GM21390 (cell line): ENCODE measurements around the gene RAPGEF2.
A peak's percentile ranks its signal among the peaks of the same experiment; 100 is the strongest.
"Not testable (repeated sequence)": the region's sequence is repeated elsewhere in the genome, so short reads cannot be mapped to it uniquely, and the experiment has no call there.

ENCODE experiments used
- ATAC-seq: cut with Tn5 transposase; IDR thresholded peaks from one replicate; pipeline ENCODE4 v1.9.1; 2021; ENCODE audit not compliant: unreplicated experiment

RAPGEF2 gene

GRCh38 chr4:159297091-159297490 lies 194.2 kb downstream of the RAPGEF2 start:
- no peak for ATAC-seq

- peak; percentile 72 for ATAC-seq
These were observed 195.6 kb downstream of the RAPGEF2 start for GRCh38 chr4:159298502-159298901.

GRCh38 chr4:159303435-159303834 lies 200.6 kb downstream of the RAPGEF2 start:
- no peak for ATAC-seq

- ATAC-seq, result no peak
These were observed 202.2 kb downstream of the RAPGEF2 start for GRCh38 chr4:159305129-159305528.

GRCh38 chr4:159307929-159308328 lies 205.1 kb downstream of the RAPGEF2 start:
- ATAC-seq, result no peak

GRCh38 chr4:159308566-159309340 lies 205.9 kb downstream of the RAPGEF2 start:
- no peak for ATAC-seq

- no peak for ATAC-seq
These were observed 209.4 kb downstream of the RAPGEF2 start for GRCh38 chr4:159312236-159312635.

- not testable (repeated sequence) for ATAC-seq
These were observed 213.0 kb downstream of the RAPGEF2 start for GRCh38 chr4:159315879-159316278.

GRCh38 chr4:159317203-159317602 lies 214.3 kb downstream of the RAPGEF2 start:
- ATAC-seq, result no peak

GRCh38 chr4:159319027-159319426 lies 216.1 kb downstream of the RAPGEF2 start:
- no peak for ATAC-seq

GRCh38 chr4:159326480-159326879 lies 223.6 kb downstream of the RAPGEF2 start:
- no peak for ATAC-seq

- ATAC-seq, result no peak
These were observed 225.9 kb downstream of the RAPGEF2 start for GRCh38 chr4:159328766-159329165.

- ATAC-seq, result no peak
These were observed 231.6 kb downstream of the RAPGEF2 start for GRCh38 chr4:159334461-159334860.

- no peak for ATAC-seq
These were observed 234.2 kb downstream of the RAPGEF2 start for GRCh38 chr4:159337041-159337440.

- no peak for ATAC-seq
These were observed 238.6 kb downstream of the RAPGEF2 start for GRCh38 chr4:159341522-159341921.

GRCh38 chr4:159342374-159342773 lies 239.5 kb downstream of the RAPGEF2 start:
- no peak for ATAC-seq

- ATAC-seq, result no peak
These were observed 240.2 kb downstream of the RAPGEF2 start for GRCh38 chr4:159343116-159343515.

GRCh38 chr4:159344877-159345276 lies 242.0 kb downstream of the RAPGEF2 start:
- no peak for ATAC-seq

- ATAC-seq, result no peak
These were observed 243.8 kb downstream of the RAPGEF2 start for GRCh38 chr4:159346681-159347080.

- ATAC-seq, result no peak
These were observed 244.9 kb downstream of the RAPGEF2 start for GRCh38 chr4:159347813-159348212.

- no peak for ATAC-seq
These were observed 246.5 kb downstream of the RAPGEF2 start for GRCh38 chr4:159349332-159349731.

- no peak for ATAC-seq
These were observed 249.7 kb downstream of the RAPGEF2 start for GRCh38 chr4:159352609-159353008.
